DOHH2 (cell line): ENCODE data around the gene HLA-E.
A peak's percentile ranks its signal among the peaks of the same experiment; 100 is the strongest.

Experiments used
- H3F3A ChIP-seq: fragments of 200-600 bp; sonication (generic), shearing (Covaris generic); 2 replicates; pipeline ENCODE4 v1.6.0; 2016; ENCODE audit warnings: antibody characterized with exemption, mild to moderate bottlenecking; ENCODE audit not compliant: control insufficient read depth, insufficient read depth
- H3K27ac ChIP-seq: fragments of 200-600 bp; sonication (generic); 2 replicates; pipeline ENCODE4 v1.5.1; 2014; ENCODE audit warnings: low read depth, mild to moderate bottlenecking, low read length, moderate library complexity
- H3K27me3 ChIP-seq: fragments of 200-600 bp; sonication (generic); 2 replicates; pipeline ENCODE4 v1.6.1; 2014; ENCODE audit warnings: mild to moderate bottlenecking, low read length, mixed read lengths; ENCODE audit not compliant: control insufficient read depth
- H3K36me3 ChIP-seq: fragments of 200-600 bp; sonication (generic); 2 replicates; pipeline ENCODE4 v1.6.1; 2014; ENCODE audit warnings: mild to moderate bottlenecking, low read length, moderate library complexity, mixed read lengths; ENCODE audit not compliant: control insufficient read depth
- H3K4me1 ChIP-seq: fragments of 200-600 bp; sonication (generic); 2 replicates; pipeline ENCODE4 v1.6.1; 2014; ENCODE audit warnings: mild to moderate bottlenecking, low read length, mixed read lengths; ENCODE audit not compliant: control insufficient read depth
- H3K4me2 ChIP-seq: fragments of 200-600 bp; sonication (generic); 2 replicates; pipeline ENCODE4 v1.6.0; 2014; ENCODE audit warnings: mild to moderate bottlenecking, low read length, moderate library complexity
- H3K4me3 ChIP-seq: fragments of 200-600 bp; sonication (generic); 2 replicates; pipeline ENCODE4 v1.5.1; 2014; ENCODE audit warnings: mild to moderate bottlenecking, low read length, mixed read lengths
- H3K79me2 ChIP-seq: fragments of 200-600 bp; sonication (generic); 2 replicates; pipeline ENCODE4 v1.6.1; 2014; ENCODE audit warnings: mild to moderate bottlenecking, low read length, mixed read lengths; ENCODE audit not compliant: control insufficient read depth
- H3K9me2 ChIP-seq: fragments of 200-600 bp; sonication (generic); replicated peaks from 2 replicates; pipeline ENCODE4 v1.6.1; 2014; ENCODE audit warnings: mild to moderate bottlenecking, low read length, mixed read lengths; ENCODE audit not compliant: control insufficient read depth
- H3K9me3 ChIP-seq: fragments of 200-600 bp; sonication (generic); 2 replicates; pipeline ENCODE4 v1.6.1; 2014; ENCODE audit warnings: antibody characterized with exemption, low read length, mixed read lengths; ENCODE audit not compliant: control insufficient read depth, insufficient read depth
- H4K20me1 ChIP-seq: fragments of 200-600 bp; sonication (generic); 2 replicates; pipeline ENCODE4 v1.6.0; 2014; ENCODE audit warnings: low read depth, mild to moderate bottlenecking, antibody characterized with exemption, low read length, moderate library complexity; ENCODE audit not compliant: control insufficient read depth, insufficient read depth
- CTCF ChIP-seq: fragments of 200-600 bp; sonication (generic); IDR thresholded peaks from one replicate; pipeline ENCODE4 v1.5.1; 2014; ENCODE audit warnings: antibody characterized with exemption, mild to moderate bottlenecking, low read depth, low read length; ENCODE audit not compliant: poor library complexity, severe bottlenecking
- EZH2phosphoT487 ChIP-seq: fragments of 200-600 bp; sonication (generic); IDR thresholded peaks from 2 replicates; pipeline ENCODE4 v1.6.1; 2017; ENCODE audit warnings: borderline replicate concordance, mild to moderate bottlenecking, antibody characterized with exemption, low read length, moderate library complexity, mixed read lengths

Gene HLA-E

GRCh38 chr6:30541515-30542403 lies 52.5 kb downstream of the HLA-E start:
- peaks cover 19% of the 10 kb centered on the region for H3K36me3 ChIP-seq
- no peaks in the 10 kb centered on the region for H3K9me2 ChIP-seq
- peak overlapping the region; percentile 61 for H3K4me3 ChIP-seq
- H3K4me1 ChIP-seq: peaks cover 21% of the 10 kb centered on the region
- H4K20me1 ChIP-seq: no peaks in the 10 kb centered on the region
- H3K9me3 ChIP-seq: no peaks in the 10 kb centered on the region
- TF ChIP-seq CTCF: peak; percentile 94
- TF ChIP-seq EZH2phosphoT487: no peak
- H3K27ac ChIP-seq: 0 out of 2 replicates have a peak overlapping the region, but pooled peaks have one; percentile 2
- no peaks in the 10 kb centered on the region for H3K27me3 ChIP-seq
- peaks cover 4% of the 10 kb centered on the region for H3F3A ChIP-seq
- H3K79me2 ChIP-seq: no peaks in the 10 kb centered on the region
- H3K4me2 ChIP-seq: peak overlapping the region; percentile 80

GRCh38 chr6:30542404-30542725 lies 53.1 kb downstream of the HLA-E start:
- Histone ChIP-seq H3K79me2 (no peaks in the 10 kb centered on the region), H3K27me3 (no peaks in the 10 kb centered on the region), H3K27ac (0 out of 2 replicates have a peak overlapping the region, but pooled peaks have one; percentile 2), H3K4me2 (peak overlapping the region; percentile 80), H3K4me3 (peak overlapping the region; percentile 61), H3K4me1 (peaks cover 21% of the 10 kb centered on the region), H4K20me1 (no peaks in the 10 kb centered on the region), H3K36me3 (peaks cover 24% of the 10 kb centered on the region), H3K9me2 (no peaks in the 10 kb centered on the region), H3K9me3 (no peaks in the 10 kb centered on the region), H3F3A (peaks cover 4% of the 10 kb centered on the region)
- TF ChIP-seq CTCF (no peak), EZH2phosphoT487 (no peak)

GRCh38 chr6:30542915-30543314 lies 53.6 kb downstream of the HLA-E start:
- peak overlapping the region; percentile 80 for H3K4me2 ChIP-seq
- H3K27ac ChIP-seq: no peak overlapping the region

More at GRCh38 chr6:30542915-30543314, 53.6 kb downstream of the HLA-E start:
- H3K36me3 ChIP-seq: peaks cover 27% of the 10 kb centered on the region
- peak overlapping the region; percentile 61; the same call in 1 of the 2 replicates for H3K4me3 ChIP-seq
- TF ChIP-seq EZH2phosphoT487 (no peak), CTCF (no peak)
- no peaks in the 10 kb centered on the region for H3K9me3 ChIP-seq
- peaks cover 21% of the 10 kb centered on the region for H3K4me1 ChIP-seq
- no peaks in the 10 kb centered on the region for H3K9me2 ChIP-seq
- H3F3A ChIP-seq: peaks cover 4% of the 10 kb centered on the region
- H3K27me3 ChIP-seq: no peaks in the 10 kb centered on the region
- H4K20me1 ChIP-seq: no peaks in the 10 kb centered on the region
- no peaks in the 10 kb centered on the region for H3K79me2 ChIP-seq
